AG04450 (cell line): ENCODE results near the gene INSIG2. TPM values are rescaled to one million over a fixed set of nuclear protein-coding genes. Genes with fewer than 3 reads are reported as not detected.

Experiments
- CTCF ChIA-PET: fragments of 300-600, 350-600 bp; formaldehyde crosslinking; extraction: SDS; loops from one replicate; lab custom pipeline; 2022; ENCODE audit warnings: antibody characterized with exemption, inconsistent platforms; lab: Charles Lee
- POLR2A ChIA-PET: fragments of 350-600 bp; formaldehyde crosslinking; extraction: SDS; loops from one replicate; lab custom pipeline; 2021; ENCODE audit warnings: antibody characterized with exemption, inconsistent platforms; lab: Yijun Ruan, JAX
- DNase-seq: peaks from one replicate; pipeline ENCODE4 v3.0.0-alpha.2; 2011; ENCODE audit warnings: low read depth, low spot score
- H3K27ac ChIP-seq: one replicate; pipeline ENCODE4 v1.5.1; 2012; ENCODE audit warnings: low read depth, low read length, control low read depth
- H3K27me3 ChIP-seq: one replicate; pipeline ENCODE4 v1.6.0; 2012; ENCODE audit warnings: low read length; ENCODE audit not compliant: control insufficient read depth, insufficient read depth
- H3K4me3 ChIP-seq: 2 replicates; pipeline ENCODE4 v1.5.1; 2011; ENCODE audit warnings: mild to moderate bottlenecking, low read depth, low read length, control low read depth
- H3K9me3 ChIP-seq: 2 replicates; pipeline ENCODE4 v1.5.1; 2012; ENCODE audit warnings: low read length; ENCODE audit not compliant: control insufficient read depth, insufficient read depth
- CTCF ChIP-seq: IDR thresholded peaks from 2 replicates; pipeline ENCODE4 v1.5.1; 2011; ENCODE audit warnings: low read depth, low read length, control low read depth, inconsistent platforms
- polyA plus RNA-seq: library from polyadenylated mRNA; depleted of rRNA; stranded (reverse); fragments of >200 nt; gene quantifications from 2 replicates; pipeline ENCODE4 v1.2.3, GENCODE V29; 2011

Gene INSIG2
- polyA plus RNA-seq, 1 experiment, result 19.3 TPM

- H3K27me3 ChIP-seq, result no peaks in the 10 kb centered on the region
- no peak overlapping the region for H3K27ac ChIP-seq
- CTCF ChIA-PET, result interaction anchor here (0.9 to 6.6 kb wide), 7 partner anchors 11 to 248 kb away, joined by 3 to 65 read pairs (median 11); partner anchors contain the start of gene DDX18
- no peak overlapping the region for H3K4me3 ChIP-seq
- no peak for TF ChIP-seq CTCF
- H3K9me3 ChIP-seq, result no peaks in the 10 kb centered on the region
- POLR2A ChIA-PET, result no interaction called here
- DNase-seq, result no peak
Observed at GRCh38 chr2:118062669-118063068, 25.6 kb upstream of the INSIG2 start.

- CTCF ChIA-PET, result interaction anchor here (1.2 kb wide), 1 partner anchor 19 kb away, joined by 6 read pairs; no protein-coding TSS in a partner anchor
- H3K27me3 ChIP-seq, result no peaks in the 10 kb centered on the region
Observed at GRCh38 chr2:118065015-118065706, 23.1 kb upstream of the INSIG2 start.

GRCh38 chr2:118065921-118066511 is 22.3 kb upstream of the INSIG2 start:
- Histone ChIP-seq H3K9me3 (no peaks in the 10 kb centered on the region), H3K27ac (no peak overlapping the region), H3K4me3 (no peak overlapping the region), H3K27me3 (no peaks in the 10 kb centered on the region)
- ChIA-PET POLR2A (no interaction called here), CTCF (interaction anchor here (4.6 kb wide), 1 partner anchor 19 kb away, joined by 25 read pairs; no protein-coding TSS in a partner anchor)
- no peak for DNase-seq
- TF ChIP-seq CTCF, result no peak

More at GRCh38 chr2:118065015-118065706, 23.1 kb upstream of the INSIG2 start:
- no peak overlapping the region for H3K4me3 ChIP-seq
- H3K9me3 ChIP-seq, result no peaks in the 10 kb centered on the region
- POLR2A ChIA-PET, result no interaction called here
- no peak for DNase-seq
- TF ChIP-seq CTCF, result no peak
- no peak overlapping the region for H3K27ac ChIP-seq

GRCh38 chr2:118077636-118078247 is 10.5 kb upstream of the INSIG2 start:
- TF ChIP-seq CTCF, result no peak
- peaks cover 16% of the 10 kb centered on the region for H3K27me3 ChIP-seq
- H3K27ac ChIP-seq, result no peak overlapping the region
- no peak for DNase-seq
- POLR2A ChIA-PET, result no interaction called here
- CTCF ChIA-PET, result interaction anchor here (1.0 to 1.9 kb wide), 2 partner anchors 11 to 31 kb away, joined by 4 read pairs; partner anchors contain the start of gene INSIG2
- H3K9me3 ChIP-seq, result no peaks in the 10 kb centered on the region
- H3K4me3 ChIP-seq, result no peak overlapping the region
